ENCODE data around the gene CCNDBP1.

GRCh38 chr15:43208052-43209002, 23.1 kb downstream of the CCNDBP1 start:
- no peak for TF ChIP-seq CTCF (IDR thresholded peaks at IDR 0.05 in 8 of 11, conservative IDR thresholded peaks at IDR 0.05 in 3 of 11)
- no peak for TF ChIP-seq POLR2AphosphoS5 (IDR thresholded peaks at IDR 0.05)
